Right renal cortex interstitium (tissue), 3 donors: ENCODE data around the gene DZIP1. TPM values are rescaled to one million over a fixed set of nuclear protein-coding genes. Genes with fewer than 3 reads are reported as not detected.
A peak's percentile ranks its signal among the peaks of the same experiment; 100 is the strongest.

ENCODE experiments used
- DNase-seq, 3 donors: peaks; one replicate each; pipeline ENCODE4 v3.0.0-alpha.2; 2013; ENCODE audit warnings: low read depth in 3 of 3, low spot score in 2 of 3
- polyA plus RNA-seq, 3 donors: library from polyadenylated mRNA; unstranded; fragments of 120-200 nt; gene quantifications; one replicate each; pipeline ENCODE4 v1.2.1, GENCODE V29; 2013; ENCODE audit not compliant: insufficient read length in 3 of 3

DZIP1 gene
- polyA plus RNA-seq, 3 donors, result 60.4 to 64.8 (median 61.2) TPM

- DNase-seq, result no peak
Observed at GRCh38 chr13:95647321-95647720, 2.8 kb upstream of the DZIP1 start.

GRCh38 chr13:95643936-95644598 lies 439 bp downstream of the DZIP1 start:
- DNase-seq, result peak in 1 of 3 donors; percentile 19

GRCh38 chr13:95643571-95643935 lies 953 bp downstream of the DZIP1 start:
- peak in 1 of 3 donors; percentile 18 for DNase-seq

GRCh38 chr13:95642999-95643398 lies 1.5 kb downstream of the DZIP1 start:
- no peak for DNase-seq

GRCh38 chr13:95642028-95642621 lies 2.4 kb downstream of the DZIP1 start:
- DNase-seq, result peak in 1 of 3 donors; percentile 44

GRCh38 chr13:95641291-95642027 lies 3.0 kb downstream of the DZIP1 start:
- peak in 1 of 3 donors; percentile 12 for DNase-seq

GRCh38 chr13:95636853-95637252 lies 7.7 kb downstream of the DZIP1 start:
- no peak for DNase-seq

- DNase-seq, result no peak
Observed at GRCh38 chr13:95630593-95630992, 13.9 kb downstream of the DZIP1 start.

GRCh38 chr13:95629071-95629470 lies 15.4 kb downstream of the DZIP1 start:
- no peak for DNase-seq

GRCh38 chr13:95628488-95628887 lies 16.0 kb downstream of the DZIP1 start:
- DNase-seq, result no peak

- DNase-seq, result no peak
Observed at GRCh38 chr13:95627590-95627989, 16.9 kb downstream of the DZIP1 start.

- DNase-seq, result no peak
Observed at GRCh38 chr13:95626768-95627167, 17.7 kb downstream of the DZIP1 start.

GRCh38 chr13:95624020-95624419 lies 20.5 kb downstream of the DZIP1 start:
- peak in 1 of 3 donors; percentile 39 for DNase-seq

- no peak for DNase-seq
Observed at GRCh38 chr13:95623141-95623540, 21.4 kb downstream of the DZIP1 start.

- no peak for DNase-seq
Observed at GRCh38 chr13:95620825-95621498, 23.5 kb downstream of the DZIP1 start.

GRCh38 chr13:95620030-95620824 lies 24.3 kb downstream of the DZIP1 start:
- no peak for DNase-seq

- no peak for DNase-seq
Observed at GRCh38 chr13:95615539-95615938, 29.0 kb downstream of the DZIP1 start.

GRCh38 chr13:95614641-95615245 lies 29.8 kb downstream of the DZIP1 start:
- DNase-seq, result no peak

- DNase-seq, result no peak
Observed at GRCh38 chr13:95608640-95609323, 35.7 kb downstream of the DZIP1 start.

- DNase-seq, result no peak
Observed at GRCh38 chr13:95607366-95607765, 37.1 kb downstream of the DZIP1 start.
